ENCODE data around the gene AADACL3. TPM values are rescaled to one million over a fixed set of nuclear protein-coding genes. Genes with fewer than 3 reads are reported as not detected.

AADACL3 gene
- total and polyA plus RNA-seq, 10 of the 15 experiments (the other 5 are each of a cell fraction or from before 2014, with no cell fraction given) = not detected

- DNase-seq (ENCODE audit: low read depth, low spot score) (no peak), ATAC-seq (no peak), FAIRE-seq (no peak)
- CTCF ChIA-PET = no interaction called here
- no TSS peak for BruUV-seq (replicated peaks)
- Histone ChIP-seq H3K79me2 (ENCODE audit: control insufficient read depth, insufficient read depth, low read length) (no peaks in the 10 kb centered on the region), H3K36me3 (ENCODE audit: control insufficient read depth in 2 of 2, insufficient read depth in 2 of 2, low read length in 1 of 2) (no peaks in the 10 kb centered on the region), H3K4me3 (no peak overlapping the region), H2AFZ (ENCODE audit: control insufficient read depth, low read depth, low read length) (no peak overlapping the region), H3K4me1 (ENCODE audit: control insufficient read depth, insufficient read depth, low read length) (no peaks in the 10 kb centered on the region), H3K9ac (ENCODE audit: control insufficient read depth, insufficient read depth, low read length) (no peak overlapping the region), H3K27me3 (replicated peaks in 1 of 2; ENCODE audit: control insufficient read depth in 2 of 2, insufficient read depth in 2 of 2, low read length in 1 of 2) (no peaks in the 10 kb centered on the region; a peak in 1 of 4 replicates), H4K20me1 (ENCODE audit: control insufficient read depth, insufficient read depth) (no peaks in the 10 kb centered on the region), H3K4me2 (ENCODE audit: control insufficient read depth, insufficient read depth) (no peak overlapping the region), H3K9me3 (replicated peaks; ENCODE audit: control insufficient read depth, insufficient read depth, low read length) (no peaks in the 10 kb centered on the region), H3K27ac (ENCODE audit: control insufficient read depth, insufficient read depth) (no peak overlapping the region)
- 0% methylated on average over 3 of the region's 3 CpGs for WGBS (ENCODE audit: insufficient coverage, insufficient replicate concordance, low lambda C conversion rate, missing lambda C conversion rate)
- in situ Hi-C loops (cut with MboI) = no loop called here
- POLR2A ChIA-PET = no interaction called here
- intact Hi-C loops (cut with micrococcal nuclease; ENCODE audit: unreplicated experiment) = no loop called here
- SMC1A ChIA-PET (ENCODE audit: uncharacterized antibody, unreplicated experiment) = no interaction called here
- RAD21 ChIA-PET (ENCODE audit: unreplicated experiment) = no interaction called here
- TF ChIP-seq CHD2 (IDR thresholded peaks at IDR 0.05; ENCODE audit: borderline replicate concordance, low read depth, low read length) (no peak), HCFC1 (IDR thresholded peaks at IDR 0.05; ENCODE audit: low read length) (no peak), FOS (IDR thresholded peaks at IDR 0.05; ENCODE audit: borderline replicate concordance, extremely low read depth, insufficient read length) (no peak), IKZF2 (IDR thresholded peaks at IDR 0.05) (no peak), SMC3 (IDR thresholded peaks at IDR 0.05; ENCODE audit: borderline replicate concordance, low read length) (no peak), SPI1 (IDR thresholded peaks at IDR 0.05; ENCODE audit: borderline replicate concordance, insufficient read depth, low read depth, low read length) (no peak), STAT1 (conservative IDR thresholded peaks at IDR 0.05) (no peak), BMI1 (IDR thresholded peaks at IDR 0.05; ENCODE audit: borderline replicate concordance) (no peak), ASH2L (IDR thresholded peaks at IDR 0.05; ENCODE audit: borderline replicate concordance, low read depth) (no peak), EGR1 (IDR thresholded peaks at IDR 0.05; ENCODE audit: borderline replicate concordance in 1 of 2, low read depth in 2 of 2, low read length in 2 of 2) (no peak), RAD51 (IDR thresholded peaks at IDR 0.05) (no peak), WRNIP1 (IDR thresholded peaks at IDR 0.05; ENCODE audit: borderline replicate concordance, low read depth, low read length) (no peak), PAX8 (IDR thresholded peaks at IDR 0.05) (no peak)
- TF ChIP-seq, protein P1, sequence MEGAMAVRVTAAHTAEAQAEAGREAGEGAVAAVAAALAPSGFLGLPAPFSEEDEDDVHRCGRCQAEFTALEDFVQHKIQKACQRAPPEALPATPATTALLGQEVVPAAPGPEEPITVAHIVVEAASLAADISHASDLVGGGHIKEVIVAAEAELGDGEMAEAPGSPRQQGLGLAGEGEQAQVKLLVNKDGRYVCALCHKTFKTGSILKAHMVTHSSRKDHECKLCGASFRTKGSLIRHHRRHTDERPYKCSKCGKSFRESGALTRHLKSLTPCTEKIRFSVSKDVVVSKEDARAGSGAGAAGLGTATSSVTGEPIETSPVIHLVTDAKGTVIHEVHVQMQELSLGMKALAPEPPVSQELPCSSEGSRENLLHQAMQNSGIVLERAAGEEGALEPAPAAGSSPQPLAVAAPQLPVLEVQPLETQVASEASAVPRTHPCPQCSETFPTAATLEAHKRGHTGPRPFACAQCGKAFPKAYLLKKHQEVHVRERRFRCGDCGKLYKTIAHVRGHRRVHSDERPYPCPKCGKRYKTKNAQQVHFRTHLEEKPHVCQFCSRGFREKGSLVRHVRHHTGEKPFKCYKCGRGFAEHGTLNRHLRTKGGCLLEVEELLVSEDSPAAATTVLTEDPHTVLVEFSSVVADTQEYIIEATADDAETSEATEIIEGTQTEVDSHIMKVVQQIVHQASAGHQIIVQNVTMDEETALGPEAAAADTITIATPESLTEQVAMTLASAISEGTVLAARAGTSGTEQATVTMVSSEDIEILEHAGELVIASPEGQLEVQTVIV (IDR thresholded peaks at IDR 0.05; ENCODE audit: borderline replicate concordance, partially characterized antibody) = no peak
- TF ChIP-seq, protein P2, sequence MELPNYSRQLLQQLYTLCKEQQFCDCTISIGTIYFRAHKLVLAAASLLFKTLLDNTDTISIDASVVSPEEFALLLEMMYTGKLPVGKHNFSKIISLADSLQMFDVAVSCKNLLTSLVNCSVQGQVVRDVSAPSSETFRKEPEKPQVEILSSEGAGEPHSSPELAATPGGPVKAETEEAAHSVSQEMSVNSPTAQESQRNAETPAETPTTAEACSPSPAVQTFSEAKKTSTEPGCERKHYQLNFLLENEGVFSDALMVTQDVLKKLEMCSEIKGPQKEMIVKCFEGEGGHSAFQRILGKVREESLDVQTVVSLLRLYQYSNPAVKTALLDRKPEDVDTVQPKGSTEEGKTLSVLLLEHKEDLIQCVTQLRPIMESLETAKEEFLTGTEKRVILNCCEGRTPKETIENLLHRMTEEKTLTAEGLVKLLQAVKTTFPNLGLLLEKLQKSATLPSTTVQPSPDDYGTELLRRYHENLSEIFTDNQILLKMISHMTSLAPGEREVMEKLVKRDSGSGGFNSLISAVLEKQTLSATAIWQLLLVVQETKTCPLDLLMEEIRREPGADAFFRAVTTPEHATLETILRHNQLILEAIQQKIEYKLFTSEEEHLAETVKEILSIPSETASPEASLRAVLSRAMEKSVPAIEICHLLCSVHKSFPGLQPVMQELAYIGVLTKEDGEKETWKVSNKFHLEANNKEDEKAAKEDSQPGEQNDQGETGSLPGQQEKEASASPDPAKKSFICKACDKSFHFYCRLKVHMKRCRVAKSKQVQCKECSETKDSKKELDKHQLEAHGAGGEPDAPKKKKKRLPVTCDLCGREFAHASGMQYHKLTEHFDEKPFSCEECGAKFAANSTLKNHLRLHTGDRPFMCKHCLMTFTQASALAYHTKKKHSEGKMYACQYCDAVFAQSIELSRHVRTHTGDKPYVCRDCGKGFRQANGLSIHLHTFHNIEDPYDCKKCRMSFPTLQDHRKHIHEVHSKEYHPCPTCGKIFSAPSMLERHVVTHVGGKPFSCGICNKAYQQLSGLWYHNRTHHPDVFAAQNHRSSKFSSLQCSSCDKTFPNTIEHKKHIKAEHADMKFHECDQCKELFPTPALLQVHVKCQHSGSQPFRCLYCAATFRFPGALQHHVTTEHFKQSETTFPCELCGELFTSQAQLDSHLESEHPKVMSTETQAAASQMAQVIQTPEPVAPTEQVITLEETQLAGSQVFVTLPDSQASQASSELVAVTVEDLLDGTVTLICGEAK (IDR thresholded peaks at IDR 0.05; ENCODE audit: borderline replicate concordance) = no peak
- TF ChIP-seq, protein P3, sequence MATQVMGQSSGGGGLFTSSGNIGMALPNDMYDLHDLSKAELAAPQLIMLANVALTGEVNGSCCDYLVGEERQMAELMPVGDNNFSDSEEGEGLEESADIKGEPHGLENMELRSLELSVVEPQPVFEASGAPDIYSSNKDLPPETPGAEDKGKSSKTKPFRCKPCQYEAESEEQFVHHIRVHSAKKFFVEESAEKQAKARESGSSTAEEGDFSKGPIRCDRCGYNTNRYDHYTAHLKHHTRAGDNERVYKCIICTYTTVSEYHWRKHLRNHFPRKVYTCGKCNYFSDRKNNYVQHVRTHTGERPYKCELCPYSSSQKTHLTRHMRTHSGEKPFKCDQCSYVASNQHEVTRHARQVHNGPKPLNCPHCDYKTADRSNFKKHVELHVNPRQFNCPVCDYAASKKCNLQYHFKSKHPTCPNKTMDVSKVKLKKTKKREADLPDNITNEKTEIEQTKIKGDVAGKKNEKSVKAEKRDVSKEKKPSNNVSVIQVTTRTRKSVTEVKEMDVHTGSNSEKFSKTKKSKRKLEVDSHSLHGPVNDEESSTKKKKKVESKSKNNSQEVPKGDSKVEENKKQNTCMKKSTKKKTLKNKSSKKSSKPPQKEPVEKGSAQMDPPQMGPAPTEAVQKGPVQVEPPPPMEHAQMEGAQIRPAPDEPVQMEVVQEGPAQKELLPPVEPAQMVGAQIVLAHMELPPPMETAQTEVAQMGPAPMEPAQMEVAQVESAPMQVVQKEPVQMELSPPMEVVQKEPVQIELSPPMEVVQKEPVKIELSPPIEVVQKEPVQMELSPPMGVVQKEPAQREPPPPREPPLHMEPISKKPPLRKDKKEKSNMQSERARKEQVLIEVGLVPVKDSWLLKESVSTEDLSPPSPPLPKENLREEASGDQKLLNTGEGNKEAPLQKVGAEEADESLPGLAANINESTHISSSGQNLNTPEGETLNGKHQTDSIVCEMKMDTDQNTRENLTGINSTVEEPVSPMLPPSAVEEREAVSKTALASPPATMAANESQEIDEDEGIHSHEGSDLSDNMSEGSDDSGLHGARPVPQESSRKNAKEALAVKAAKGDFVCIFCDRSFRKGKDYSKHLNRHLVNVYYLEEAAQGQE (IDR thresholded peaks at IDR 0.05; ENCODE audit: low read depth, low read length) = no peak
Observed at GRCh38 chr1:12741946-12742345, 26.0 kb downstream of the AADACL3 start.

All from GM12878 (cell line).